ENCODE measurements around the gene ACKR2.
A peak's percentile ranks its signal among the peaks of the same experiment; 100 is the strongest.

The ACKR2 gene

GRCh38 chr3:42844412-42844713, 35.1 kb downstream of the ACKR2 start:
- Histone ChIP-seq H3K4me3 (ENCODE audit: low read length) (no peak overlapping the region), H3K79me2 (ENCODE audit: low read length) (no peaks in the 10 kb centered on the region), H3K27me3 (ENCODE audit: low read depth, low read length) (no peaks in the 10 kb centered on the region), H2AFZ (ENCODE audit: low read depth, low read length) (no peak overlapping the region), H4K20me1 (ENCODE audit: insufficient read depth, low read length) (no peaks in the 10 kb centered on the region), H3K4me1 (ENCODE audit: low read length) (peaks cover 21% of the 10 kb centered on the region), H3K9ac (ENCODE audit: low read length) (no peak overlapping the region), H3K27ac (ENCODE audit: low read length) (no peak overlapping the region), H3K4me2 (ENCODE audit: low read length) (no peak overlapping the region), H3K9me3 (ENCODE audit: insufficient read depth, low read length) (no peaks in the 10 kb centered on the region), H3K36me3 (replicated peaks; ENCODE audit: low read depth, low read length) (no peaks in the 10 kb centered on the region)
- TF ChIP-seq CTCF (IDR thresholded peaks at IDR 0.05; ENCODE audit: low read depth, low read length) (no peak), EZH2phosphoT487 (IDR thresholded peaks at IDR 0.05; ENCODE audit: low read depth) (no peak)

- H3K4me2 ChIP-seq (ENCODE audit: low read length): no peak overlapping the region
- no peak overlapping the region for H3K4me3 ChIP-seq (ENCODE audit: low read length)
- H3K9ac ChIP-seq (ENCODE audit: low read length): no peak overlapping the region
- H3K36me3 ChIP-seq (replicated peaks; ENCODE audit: low read depth, low read length): no peaks in the 10 kb centered on the region
- H3K9me3 ChIP-seq (ENCODE audit: insufficient read depth, low read length): no peaks in the 10 kb centered on the region
- no peaks in the 10 kb centered on the region for H3K79me2 ChIP-seq (ENCODE audit: low read length)
- peaks cover 20% of the 10 kb centered on the region for H3K4me1 ChIP-seq (ENCODE audit: low read length)
- H4K20me1 ChIP-seq (ENCODE audit: insufficient read depth, low read length): no peaks in the 10 kb centered on the region
- H3K27me3 ChIP-seq (ENCODE audit: low read depth, low read length): no peaks in the 10 kb centered on the region
- no peak overlapping the region for H2AFZ ChIP-seq (ENCODE audit: low read depth, low read length)
- no peak for TF ChIP-seq EZH2phosphoT487 (IDR thresholded peaks at IDR 0.05; ENCODE audit: low read depth)
- no peak for TF ChIP-seq CTCF (IDR thresholded peaks at IDR 0.05; ENCODE audit: low read depth, low read length)
- no peak overlapping the region for H3K27ac ChIP-seq (ENCODE audit: low read length)
Observed at GRCh38 chr3:42844815-42845214, 35.6 kb downstream of the ACKR2 start.

- Histone ChIP-seq H3K79me2 (ENCODE audit: low read length) (no peaks in the 10 kb centered on the region), H2AFZ (ENCODE audit: low read depth, low read length) (peak overlapping the region; percentile 69), H3K27me3 (ENCODE audit: low read depth, low read length) (peaks cover 6% of the 10 kb centered on the region), H3K4me3 (ENCODE audit: low read length) (peak overlapping the region; percentile 14; the same call in 1 of the 2 replicates), H3K4me2 (ENCODE audit: low read length) (peak overlapping the region; percentile 46), H3K9me3 (ENCODE audit: insufficient read depth, low read length) (no peaks in the 10 kb centered on the region), H3K27ac (ENCODE audit: low read length) (no peak overlapping the region), H3K9ac (ENCODE audit: low read length) (no peak overlapping the region), H3K36me3 (replicated peaks; ENCODE audit: low read depth, low read length) (no peaks in the 10 kb centered on the region), H3K4me1 (ENCODE audit: low read length) (peaks cover 15% of the 10 kb centered on the region), H4K20me1 (ENCODE audit: insufficient read depth, low read length) (no peaks in the 10 kb centered on the region)
- TF ChIP-seq CTCF (IDR thresholded peaks at IDR 0.05; ENCODE audit: low read depth, low read length): no peak
- TF ChIP-seq EZH2phosphoT487 (IDR thresholded peaks at IDR 0.05; ENCODE audit: low read depth): no peak
Observed at GRCh38 chr3:42846685-42847522, 37.7 kb downstream of the ACKR2 start.

- peak overlapping the region; percentile 46 for H3K4me2 ChIP-seq (ENCODE audit: low read length)
- no peaks in the 10 kb centered on the region for H3K9me3 ChIP-seq (ENCODE audit: insufficient read depth, low read length)
- H3K36me3 ChIP-seq (replicated peaks; ENCODE audit: low read depth, low read length): no peaks in the 10 kb centered on the region
- H3K27me3 ChIP-seq (ENCODE audit: low read depth, low read length): peaks cover 6% of the 10 kb centered on the region
- H3K27ac ChIP-seq (ENCODE audit: low read length): no peak overlapping the region
- H3K9ac ChIP-seq (ENCODE audit: low read length): no peak overlapping the region
- TF ChIP-seq CTCF (IDR thresholded peaks at IDR 0.05; ENCODE audit: low read depth, low read length): no peak
- no peak for TF ChIP-seq EZH2phosphoT487 (IDR thresholded peaks at IDR 0.05; ENCODE audit: low read depth)
- H3K79me2 ChIP-seq (ENCODE audit: low read length): no peaks in the 10 kb centered on the region
- peaks cover 15% of the 10 kb centered on the region for H3K4me1 ChIP-seq (ENCODE audit: low read length)
- H4K20me1 ChIP-seq (ENCODE audit: insufficient read depth, low read length): no peaks in the 10 kb centered on the region
- H2AFZ ChIP-seq (ENCODE audit: low read depth, low read length): no peak overlapping the region
- H3K4me3 ChIP-seq (ENCODE audit: low read length): no peak overlapping the region
Observed at GRCh38 chr3:42847731-42848130, 38.5 kb downstream of the ACKR2 start.
